DOHH2 (cell line): ENCODE data around the gene GUCA1A.

Source experiments
- CTCF ChIP-seq: fragments of 200-600 bp; sonication (generic); IDR thresholded peaks from one replicate; pipeline ENCODE4 v1.5.1; 2014; ENCODE audit warnings: antibody characterized with exemption, mild to moderate bottlenecking, low read depth, low read length; ENCODE audit not compliant: poor library complexity, severe bottlenecking
- EZH2phosphoT487 ChIP-seq: fragments of 200-600 bp; sonication (generic); IDR thresholded peaks from 2 replicates; pipeline ENCODE4 v1.6.1; 2017; ENCODE audit warnings: borderline replicate concordance, mild to moderate bottlenecking, antibody characterized with exemption, low read length, moderate library complexity, mixed read lengths

- TF ChIP-seq CTCF (no peak), EZH2phosphoT487 (no peak)
Observed at GRCh38 chr6:42165016-42165415, 8.1 kb upstream of the GUCA1A start.
